Kasumi-1 (cell line): ENCODE data around the gene KIF11.

Experiments used
- DNase-seq, 2 experiments: peaks; one replicate each; lab custom pipeline; 2025; lab: John Stamatoyannopoulos, UW

The KIF11 gene

DNA sequence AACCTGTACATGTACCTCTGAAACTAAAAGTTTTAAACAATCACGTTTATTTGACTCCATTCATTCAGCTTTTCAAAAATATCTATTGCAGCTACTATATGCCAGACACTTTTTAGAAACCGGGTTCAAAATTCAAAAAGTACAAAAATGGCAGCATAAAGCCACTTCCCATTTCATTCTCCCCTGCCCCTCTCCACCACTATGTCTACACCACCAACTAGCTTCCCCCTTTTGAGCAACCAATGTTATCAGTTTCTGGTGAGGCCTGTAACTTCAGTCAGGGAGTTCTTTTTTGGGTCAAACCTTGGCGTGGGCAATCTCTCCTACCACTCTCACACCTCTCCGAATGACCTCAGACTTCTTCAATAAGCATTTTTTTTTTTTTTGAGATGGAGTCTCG is 85.3 kb downstream of the KIF11 start:
- no peak for DNase-seq

GRCh38 chr10:92681306-92681834 is 88.4 kb downstream of the KIF11 start:
- DNase-seq, result no peak

DNA sequence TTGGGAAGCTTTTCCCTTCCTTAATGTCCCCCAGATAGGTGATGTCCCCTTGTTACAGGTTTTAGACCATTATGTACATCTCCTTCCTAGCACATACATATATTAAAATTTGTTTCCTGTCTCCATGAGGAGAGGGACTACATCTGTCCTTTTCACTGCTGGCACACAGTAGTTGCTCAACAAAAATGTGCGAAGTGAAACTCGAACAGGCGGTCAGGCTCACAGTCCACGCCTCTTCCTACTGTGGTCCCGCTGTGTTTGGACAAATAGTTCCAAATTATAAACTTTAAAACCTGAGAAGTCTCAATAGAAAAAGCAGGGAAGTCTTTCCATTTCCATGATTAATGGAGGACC is 95.6 kb downstream of the KIF11 start:
- DNase-seq, result no peak

GRCh38 chr10:92688927-92689662 is 96.2 kb downstream of the KIF11 start:
- DNase-seq, result peak; percentile 71 to 74

DNA sequence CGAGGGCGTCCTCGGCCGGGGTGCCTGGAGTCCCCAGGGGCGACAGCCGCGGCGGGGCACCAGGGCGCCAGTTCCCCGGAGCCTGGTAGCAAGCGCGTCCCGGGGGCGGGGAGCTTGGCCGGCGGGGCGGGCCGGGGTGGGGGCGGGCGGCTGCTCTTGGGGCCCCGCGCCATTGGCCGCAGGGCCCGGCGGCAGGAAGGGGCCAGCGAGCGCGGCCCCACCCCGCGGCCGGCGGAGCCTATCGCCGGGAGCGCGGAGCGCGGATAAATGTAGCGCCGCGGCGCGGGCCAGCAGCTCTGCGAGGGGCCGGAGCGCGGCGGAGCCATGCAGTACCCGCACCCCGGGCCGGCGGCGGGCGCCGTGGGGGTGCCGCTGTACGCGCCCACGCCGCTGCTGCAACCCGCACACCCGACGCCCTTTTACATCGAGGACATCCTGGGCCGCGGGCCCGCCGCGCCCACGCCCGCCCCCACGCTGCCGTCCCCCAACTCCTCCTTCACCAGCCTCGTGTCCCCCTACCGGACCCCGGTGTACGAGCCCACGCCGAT is 96.8 kb downstream of the KIF11 start, which contains the start of gene HHEX:
Gene HHEX, plus strand, starts transcription at position 293 of the 548 bp plus-strand sequence. Its CDS starts 32 bp downstream, at position 325.
- DNase-seq, result peak; percentile 75 to 83

DNA sequence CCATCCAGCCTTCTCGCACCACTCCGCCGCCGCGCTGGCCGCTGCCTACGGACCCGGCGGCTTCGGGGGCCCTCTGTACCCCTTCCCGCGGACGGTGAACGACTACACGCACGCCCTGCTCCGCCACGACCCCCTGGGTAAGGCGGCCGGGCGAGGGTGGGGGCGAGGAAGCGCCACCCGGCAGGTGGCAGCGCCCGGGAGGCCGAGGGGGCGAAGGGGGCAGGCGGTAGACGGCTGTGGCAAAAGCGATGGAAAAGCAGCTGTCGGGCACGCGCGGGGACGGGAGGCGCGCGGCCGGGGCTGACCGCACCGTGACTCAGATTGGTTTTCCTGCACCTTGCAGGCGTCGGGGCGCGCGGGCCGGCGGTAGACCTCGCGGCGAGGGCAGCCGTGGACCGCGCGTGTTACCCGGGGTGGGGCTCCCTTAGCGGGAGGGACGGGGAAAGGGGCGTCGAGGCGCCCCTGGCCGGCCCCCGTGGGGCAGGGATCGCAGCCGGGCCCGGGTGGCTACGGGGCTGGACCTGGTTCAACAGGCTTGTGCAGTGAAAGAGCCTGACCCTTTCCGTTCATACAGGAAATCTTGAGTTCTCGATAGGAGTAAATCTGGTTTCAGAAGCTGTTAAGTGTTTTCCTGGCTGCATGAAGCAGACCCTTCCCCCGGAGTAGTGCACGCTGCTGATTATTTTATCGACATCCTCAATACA is 97.4 kb downstream of the KIF11 start:
- peak; percentile 88 to 92 for DNase-seq

DNA sequence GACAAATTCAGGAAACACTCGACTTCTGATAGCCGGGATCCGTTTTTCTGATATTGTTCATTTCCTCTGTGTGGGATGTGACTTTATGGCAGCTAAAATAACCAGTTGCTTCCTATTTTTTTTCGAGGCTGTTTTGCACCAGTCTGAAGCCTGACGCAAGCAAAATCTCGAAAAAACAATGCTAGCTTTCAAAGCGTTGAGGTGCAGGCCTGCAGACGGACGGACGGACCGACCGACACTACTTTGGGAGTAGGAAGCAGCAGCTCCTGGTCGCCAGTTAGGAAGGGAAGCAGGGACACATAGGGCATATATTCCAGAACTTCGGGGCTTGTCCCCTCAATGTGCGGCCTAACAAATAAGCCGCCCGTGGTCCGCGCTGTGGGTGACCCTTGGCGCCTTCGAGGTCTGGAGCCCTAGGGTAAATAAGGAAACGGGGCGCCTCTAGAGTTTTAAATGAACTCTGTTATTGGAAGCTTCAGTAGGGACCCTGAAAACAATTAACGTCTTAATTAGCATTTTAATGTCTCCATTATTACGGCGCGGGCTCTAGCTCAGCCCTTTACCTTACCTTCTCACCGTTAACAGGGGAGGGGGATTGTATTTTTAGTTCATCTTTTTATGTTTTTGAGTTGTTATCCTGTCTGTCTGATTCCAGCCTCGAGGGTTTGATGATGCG is 98.1 kb downstream of the KIF11 start:
- DNase-seq, result peak; percentile 100

DNA sequence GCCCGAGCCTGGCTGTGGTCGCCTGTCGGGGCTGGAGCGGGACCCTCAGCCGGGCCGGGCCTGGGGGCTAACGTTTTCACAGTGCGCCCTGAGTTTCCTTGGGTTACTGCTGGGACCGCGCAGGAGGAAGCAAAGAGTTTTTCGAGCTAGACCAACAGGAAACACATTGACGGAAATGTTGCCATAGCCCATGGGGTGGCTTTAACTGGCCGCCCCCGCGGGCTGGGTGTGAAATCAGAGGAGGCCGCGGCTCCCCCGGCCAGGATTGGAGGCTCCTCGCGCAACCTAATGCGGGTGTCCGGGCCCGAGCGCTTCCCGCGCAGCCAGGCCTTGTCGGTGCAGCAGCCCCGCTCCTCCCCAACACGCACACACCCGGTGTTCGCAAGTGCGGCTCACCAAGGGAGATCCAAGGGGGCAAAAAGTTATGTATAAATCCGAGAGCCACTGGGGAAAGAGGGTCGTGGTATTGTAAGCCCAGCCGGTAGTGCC is 98.7 kb downstream of the KIF11 start:
- peak; percentile 97 for DNase-seq

DNA sequence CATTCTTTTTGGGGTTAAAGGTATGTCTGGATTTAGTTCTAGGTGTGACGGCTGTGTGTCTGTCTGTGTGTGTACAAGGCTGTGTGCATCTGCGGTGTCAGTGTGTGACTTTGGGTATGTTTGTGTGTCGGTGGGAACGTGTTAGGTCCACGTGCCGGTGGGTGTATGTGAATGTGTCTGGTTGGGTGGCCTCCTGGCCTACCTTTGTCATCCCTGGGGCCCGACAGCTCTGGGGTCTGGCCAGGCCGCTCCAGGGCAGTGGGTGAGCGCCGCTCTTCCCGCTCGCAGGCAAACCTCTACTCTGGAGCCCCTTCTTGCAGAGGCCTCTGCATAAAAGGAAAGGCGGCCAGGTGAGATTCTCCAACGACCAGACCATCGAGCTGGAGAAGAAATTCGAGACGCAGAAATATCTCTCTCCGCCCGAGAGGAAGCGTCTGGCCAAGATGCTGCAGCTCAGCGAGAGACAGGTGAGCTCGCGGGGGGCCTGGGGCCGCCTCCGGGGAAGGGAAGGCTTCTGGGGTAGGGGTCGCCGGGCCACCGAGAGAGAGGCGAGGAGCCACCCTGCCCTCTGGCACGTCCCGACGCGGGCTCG is 99.2 kb downstream of the KIF11 start:
- DNase-seq, result no peak

DNA sequence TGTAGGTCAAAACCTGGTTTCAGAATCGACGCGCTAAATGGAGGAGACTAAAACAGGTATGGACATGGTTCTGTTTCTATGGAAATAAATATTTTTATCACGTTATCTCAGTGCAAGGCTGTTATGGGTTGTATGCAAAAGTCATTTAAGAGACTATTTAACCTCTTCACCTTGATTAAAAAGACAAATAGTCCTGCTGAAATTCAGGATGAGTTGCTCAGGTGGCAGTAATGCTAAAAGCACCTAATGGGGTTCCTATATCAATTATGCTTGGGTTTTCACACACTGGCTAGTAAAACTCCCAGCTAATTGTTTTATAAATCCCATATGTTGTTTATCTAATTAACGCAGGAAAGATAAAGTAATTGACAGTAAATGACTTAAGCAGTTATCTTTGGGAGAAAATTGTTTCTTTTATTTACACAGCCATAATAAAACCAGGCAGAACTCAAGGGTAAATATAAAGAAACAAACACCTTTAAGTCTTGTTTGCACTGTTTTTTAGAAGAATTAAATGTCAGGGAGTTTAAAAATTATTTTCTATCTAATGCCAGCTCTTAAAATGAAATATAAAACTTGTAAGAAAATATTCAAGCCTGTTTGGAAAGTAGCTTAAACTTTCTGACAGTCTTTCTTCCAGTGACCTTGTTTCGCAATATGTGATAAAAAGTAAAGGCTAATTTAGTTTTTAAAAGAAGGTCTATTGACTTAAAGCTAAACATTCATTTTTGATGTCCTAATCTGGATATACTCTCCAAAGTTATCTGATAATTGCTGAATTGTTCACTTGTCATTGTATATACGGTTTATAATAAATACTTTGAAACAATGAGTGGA is 100.0 kb downstream of the KIF11 start:
- no peak for DNase-seq

GRCh38 chr10:92693534-92693893 is 100.6 kb downstream of the KIF11 start:
- DNase-seq, result no peak

GRCh38 chr10:92695679-92696605 is 103.0 kb downstream of the KIF11 start:
- no peak for DNase-seq

DNA sequence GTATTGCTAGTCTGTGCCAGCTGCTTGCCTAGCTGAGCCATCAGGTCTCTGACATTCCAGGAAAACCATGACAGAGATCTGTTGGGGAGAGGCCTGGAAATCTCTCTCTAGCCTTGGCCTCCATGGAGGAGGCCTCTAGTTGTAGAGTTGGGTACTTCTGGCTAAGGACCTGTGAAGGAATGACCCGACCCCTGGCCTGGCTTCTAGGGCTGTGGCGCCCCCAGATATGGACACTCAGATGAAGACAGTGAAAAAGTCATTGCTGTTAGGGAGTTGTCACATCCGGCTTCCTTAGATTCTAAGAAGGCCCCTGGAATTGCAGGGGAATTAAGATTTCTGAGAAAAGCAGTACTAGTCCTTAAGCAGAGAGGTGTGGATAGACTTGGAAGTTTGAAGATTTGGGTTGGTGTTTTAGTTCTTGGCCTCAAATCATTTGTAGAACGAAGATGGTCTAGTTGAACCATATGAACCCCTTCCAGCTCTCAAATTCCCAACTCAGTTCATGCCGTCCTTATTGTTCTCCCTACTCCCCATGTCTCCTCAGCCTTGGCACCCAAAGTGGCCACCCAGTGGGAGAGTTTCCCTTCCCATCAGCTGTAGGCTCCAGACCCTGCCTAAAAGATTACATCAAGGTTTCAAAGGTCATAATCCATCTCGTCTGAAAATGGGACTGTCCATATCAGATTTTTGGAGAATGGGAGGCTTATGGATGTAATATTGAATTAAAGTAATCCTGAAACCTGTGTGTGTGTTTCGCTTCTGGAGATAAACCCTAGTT is 103.9 kb downstream of the KIF11 start:
- DNase-seq, result no peak

DNA sequence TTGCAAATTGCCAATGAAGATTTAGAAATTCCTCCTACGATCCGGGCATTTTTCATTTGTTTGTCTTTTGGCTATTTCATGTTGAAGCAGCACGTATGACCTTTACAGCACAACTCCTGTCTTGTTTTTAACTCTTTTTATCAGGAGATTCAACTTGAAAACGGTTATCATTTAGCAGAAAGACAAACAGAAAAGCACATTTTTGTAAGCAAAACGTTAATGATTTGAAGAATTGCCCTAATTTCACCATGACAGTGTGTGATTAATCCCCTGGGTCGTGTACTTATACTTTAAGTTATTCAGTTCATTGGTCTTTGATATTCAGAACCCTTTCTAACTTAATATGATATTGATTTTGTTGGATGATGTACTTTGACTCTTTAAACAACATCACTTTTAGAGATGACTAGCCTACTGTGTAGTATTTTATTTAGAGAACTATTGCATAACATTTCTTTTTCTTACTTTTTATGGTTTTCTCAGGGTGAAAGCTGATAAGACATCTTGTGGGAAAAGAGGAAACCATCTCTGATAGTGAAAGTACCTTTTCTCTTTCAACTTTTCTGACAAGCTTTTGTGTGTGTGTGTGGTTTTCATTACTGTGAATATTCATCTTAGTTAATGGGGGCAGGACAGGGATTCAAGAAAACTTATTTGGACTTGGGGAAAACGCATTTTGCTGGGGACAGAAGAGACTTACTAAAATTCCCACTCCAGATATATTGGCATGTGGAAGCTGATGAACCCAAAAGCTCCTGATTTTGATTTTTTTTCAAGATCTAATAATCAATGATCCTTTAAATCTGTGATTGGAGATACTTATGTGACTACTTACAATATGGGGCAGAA is 105.0 kb downstream of the KIF11 start:
- peak; percentile 60 to 66 for DNase-seq

- no peak for DNase-seq
These were observed 106.2 kb downstream of the KIF11 start for GRCh38 chr10:92699193-92699517.

- DNase-seq, result peak; percentile 88 to 89
These were observed 106.8 kb downstream of the KIF11 start for GRCh38 chr10:92699518-92700381.

DNA sequence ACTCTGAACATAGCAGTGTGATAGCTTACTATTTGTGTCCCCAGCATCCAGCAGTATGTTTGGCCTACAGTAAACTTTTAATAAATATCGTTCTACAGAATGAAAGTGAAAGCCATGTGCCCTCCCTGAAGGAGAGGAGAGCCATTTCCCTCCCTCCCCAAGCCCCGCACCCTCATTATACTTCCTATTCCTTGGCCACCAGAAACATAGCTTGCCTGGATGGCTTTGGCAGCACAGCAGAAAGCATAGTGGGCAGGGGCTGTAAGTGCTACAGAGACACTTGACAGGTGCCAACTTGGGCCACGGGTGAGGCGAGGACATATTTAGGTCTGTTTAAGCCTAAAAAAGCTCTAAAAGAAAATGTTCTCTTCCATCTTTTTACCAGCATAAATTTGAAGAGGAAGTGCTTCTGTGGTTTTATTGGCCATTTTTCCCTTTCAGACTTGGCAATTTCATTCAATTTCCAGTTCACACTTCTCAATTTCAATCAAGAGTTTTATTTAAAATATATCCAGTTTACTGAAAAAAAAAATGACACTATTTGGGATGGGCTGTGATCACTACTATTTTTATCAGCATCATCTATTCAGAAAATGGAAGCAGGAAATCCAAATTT is 109.5 kb downstream of the KIF11 start:
- DNase-seq, result peak; percentile 58 to 60
